Measurements from ENCODE around the gene CREBZF. TPM values are rescaled to one million over a fixed set of nuclear protein-coding genes. Genes with fewer than 3 reads are reported as not detected.
A peak's percentile ranks its signal among the peaks of the same experiment; 100 is the strongest.

The CREBZF gene
- total and polyA plus RNA-seq, 9 of the 15 experiments (the other 6 are each of a cell fraction or from before 2014, with no cell fraction given), result 7.2 to 70.2 (median 40.5) TPM

- TF ChIP-seq HDAC2 (IDR thresholded peaks at IDR 0.05) (peak; percentile 77), ZNF431 (CRISPR knock-in tag; IDR thresholded peaks at IDR 0.05) (peak; percentile 64), CCNT2 (IDR thresholded peaks at IDR 0.05; ENCODE audit: borderline replicate concordance, extremely low read depth, insufficient read length, low read depth, low read length) (peak; percentile 93), E2F4 (CRISPR knock-in tag; IDR thresholded peaks at IDR 0.05; ENCODE audit: low read depth) (0 out of 2 replicates have a peak, but pooled peaks have one; percentile 63), ATF6 (CRISPR knock-in tag; IDR thresholded peaks at IDR 0.05) (0 out of 2 replicates have a peak, but pooled peaks have one; percentile 53), MYNN (IDR thresholded peaks at IDR 0.05) (0 out of 2 replicates have a peak, but pooled peaks have one; percentile 43), MYNN (CRISPR knock-in tag; IDR thresholded peaks at IDR 0.05) (no peak), U2AF1 (optimal IDR thresholded peaks at IDR 0.05; ENCODE audit: low read depth, low read length) (no peak), CSDE1 (IDR thresholded peaks at IDR 0.05) (peak in 1 of 2 experiments; percentile 8; a peak in 1 of 4 replicates), ZNF778 (CRISPR knock-in tag; IDR thresholded peaks at IDR 0.05) (no peak), YY1 (IDR thresholded peaks at IDR 0.05; ENCODE audit: borderline replicate concordance in 1 of 3, control insufficient read depth in 1 of 3, extremely low read depth in 1 of 3, insufficient read depth in 3 of 3, insufficient read length in 1 of 3, insufficient replicate concordance in 2 of 3, low read depth in 1 of 3, low read length in 2 of 3) (peak; percentile 88 to 99 (median 97)), TAF1 (IDR thresholded peaks at IDR 0.05; ENCODE audit: control insufficient read depth, extremely low read depth, insufficient read depth, low read length, severe bottlenecking) (peak; percentile 93), ZNF583 (CRISPR knock-in tag; IDR thresholded peaks at IDR 0.05) (no peak), SIN3A (IDR thresholded peaks at IDR 0.05; ENCODE audit: borderline replicate concordance in 2 of 2, control insufficient read depth in 1 of 2, low read depth in 2 of 2, low read length in 2 of 2) (peak in 1 of 2 experiments; percentile 58; a peak in 1 of 4 replicates), RBM22 (IDR thresholded peaks at IDR 0.05; ENCODE audit: low read depth, low read length, poor library complexity, severe bottlenecking) (peak; percentile 78), ZNF184 (CRISPR knock-in tag; IDR thresholded peaks at IDR 0.05) (no peak), MAX (CRISPR knock-in tag; IDR thresholded peaks at IDR 0.05) (peak; percentile 69), MXD1 (CRISPR knock-in tag; IDR thresholded peaks at IDR 0.05; ENCODE audit: borderline replicate concordance, poor library complexity, severe bottlenecking) (peak; percentile 28)
- TF ChIP-seq, protein P1, sequence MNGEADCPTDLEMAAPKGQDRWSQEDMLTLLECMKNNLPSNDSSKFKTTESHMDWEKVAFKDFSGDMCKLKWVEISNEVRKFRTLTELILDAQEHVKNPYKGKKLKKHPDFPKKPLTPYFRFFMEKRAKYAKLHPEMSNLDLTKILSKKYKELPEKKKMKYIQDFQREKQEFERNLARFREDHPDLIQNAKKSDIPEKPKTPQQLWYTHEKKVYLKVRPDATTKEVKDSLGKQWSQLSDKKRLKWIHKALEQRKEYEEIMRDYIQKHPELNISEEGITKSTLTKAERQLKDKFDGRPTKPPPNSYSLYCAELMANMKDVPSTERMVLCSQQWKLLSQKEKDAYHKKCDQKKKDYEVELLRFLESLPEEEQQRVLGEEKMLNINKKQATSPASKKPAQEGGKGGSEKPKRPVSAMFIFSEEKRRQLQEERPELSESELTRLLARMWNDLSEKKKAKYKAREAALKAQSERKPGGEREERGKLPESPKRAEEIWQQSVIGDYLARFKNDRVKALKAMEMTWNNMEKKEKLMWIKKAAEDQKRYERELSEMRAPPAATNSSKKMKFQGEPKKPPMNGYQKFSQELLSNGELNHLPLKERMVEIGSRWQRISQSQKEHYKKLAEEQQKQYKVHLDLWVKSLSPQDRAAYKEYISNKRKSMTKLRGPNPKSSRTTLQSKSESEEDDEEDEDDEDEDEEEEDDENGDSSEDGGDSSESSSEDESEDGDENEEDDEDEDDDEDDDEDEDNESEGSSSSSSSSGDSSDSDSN (IDR thresholded peaks at IDR 0.05; ENCODE audit: borderline replicate concordance in 1 of 2, low read depth in 2 of 2, low read length in 2 of 2), result peak in 1 of 2 experiments; percentile 76; a peak in 1 of 4 replicates
These were observed 17.2 kb downstream of the CREBZF start, which contains the start of gene TMEM126A (continued) for GRCh38 chr11:85647604-85648299.

Data from K562 (cell line).